Neutrophil (primary cell): ENCODE results near the gene CCR6.

Source experiments
- H3K27ac ChIP-seq: fragments of 200-600 bp; sonication (generic); 2 replicates; pipeline ENCODE4 v1.5.1; 2016; ENCODE audit warnings: mild to moderate bottlenecking, moderate library complexity
- H3K27me3 ChIP-seq: fragments of 200-600 bp; sonication (generic); 2 replicates; pipeline ENCODE4 v1.6.0; 2016; ENCODE audit warnings: mild to moderate bottlenecking
- H3K36me3 ChIP-seq: fragments of 200-600 bp; sonication (generic); 2 replicates; pipeline ENCODE4 v1.5.1; 2017
- H3K4me1 ChIP-seq, 2 experiments: fragments of 200-600 bp in 1 of 2; sonication (generic) in 1 of 2; 1 replicate in 1 of 2; 2 replicates in 1 of 2; pipeline versions ENCODE4 v1.5.1 to v1.6.1; 2013 to 2016; ENCODE audit warnings: low read depth in 1 of 2, low read length in 1 of 2, mild to moderate bottlenecking in 1 of 2, moderate library complexity in 1 of 2; ENCODE audit not compliant: control insufficient read depth in 1 of 2, insufficient read depth in 1 of 2
- H3K4me3 ChIP-seq, 2 experiments: fragments of 200-600 bp in 1 of 2; sonication (generic) in 1 of 2; 1 replicate in 1 of 2; 2 replicates in 1 of 2; pipeline ENCODE4 v1.5.1; 2013 to 2016; ENCODE audit warnings: low read depth in 1 of 2, low read length in 1 of 2, mild to moderate bottlenecking in 1 of 2, moderate library complexity in 1 of 2
- H3K9me3 ChIP-seq: fragments of 200-600 bp; sonication (generic); 2 replicates; pipeline ENCODE4 v1.5.1; 2016
- CTCF ChIP-seq: fragments of 200-600 bp; sonication (generic); IDR thresholded peaks from 2 replicates; pipeline ENCODE4 v1.5.1; 2016; ENCODE audit warnings: antibody characterized with exemption

Gene CCR6

GRCh38 chr6:167134448-167135328, 11.8 kb downstream of the CCR6 start:
- H3K27ac ChIP-seq = no peak overlapping the region
- peaks cover 16% of the 10 kb centered on the region for H3K27me3 ChIP-seq
- H3K36me3 ChIP-seq = no peaks in the 10 kb centered on the region
- H3K4me1 ChIP-seq = no peaks in the 10 kb centered on the region
- TF ChIP-seq CTCF = no peak
- H3K9me3 ChIP-seq = no peaks in the 10 kb centered on the region
- H3K4me3 ChIP-seq = no peak overlapping the region

GRCh38 chr6:167136376-167136775, 13.5 kb downstream of the CCR6 start:
- TF ChIP-seq CTCF = no peak
- no peak overlapping the region for H3K4me3 ChIP-seq
- H3K36me3 ChIP-seq = no peaks in the 10 kb centered on the region
- H3K9me3 ChIP-seq = no peaks in the 10 kb centered on the region
- H3K27me3 ChIP-seq = peaks cover 16% of the 10 kb centered on the region
- no peaks in the 10 kb centered on the region for H3K4me1 ChIP-seq
- H3K27ac ChIP-seq = no peak overlapping the region

- Histone ChIP-seq H3K4me1 (no peaks in the 10 kb centered on the region), H3K9me3 (no peaks in the 10 kb centered on the region), H3K27ac (peak overlapping the region; percentile 8), H3K27me3 (peaks cover 16% of the 10 kb centered on the region), H3K36me3 (no peaks in the 10 kb centered on the region), H3K4me3 (no peak overlapping the region)
- TF ChIP-seq CTCF = no peak
These were observed 14.2 kb downstream of the CCR6 start for GRCh38 chr6:167137081-167137480.

GRCh38 chr6:167137881-167138280, 15.0 kb downstream of the CCR6 start:
- no peak overlapping the region for H3K4me3 ChIP-seq
- H3K36me3 ChIP-seq = no peaks in the 10 kb centered on the region
- H3K27me3 ChIP-seq = peaks cover 18% of the 10 kb centered on the region
- no peak for TF ChIP-seq CTCF
- no peaks in the 10 kb centered on the region for H3K4me1 ChIP-seq
- H3K27ac ChIP-seq = no peak overlapping the region
- no peaks in the 10 kb centered on the region for H3K9me3 ChIP-seq

GRCh38 chr6:167139761-167140160, 16.9 kb downstream of the CCR6 start:
- no peak overlapping the region for H3K27ac ChIP-seq
- no peak overlapping the region for H3K4me3 ChIP-seq
- no peaks in the 10 kb centered on the region for H3K4me1 ChIP-seq
- H3K36me3 ChIP-seq = no peaks in the 10 kb centered on the region
- peaks cover 22% of the 10 kb centered on the region for H3K27me3 ChIP-seq
- no peaks in the 10 kb centered on the region for H3K9me3 ChIP-seq
- TF ChIP-seq CTCF = no peak
